Fibroblast of lung (primary cell): ENCODE data around the gene C12orf60.

Experiments
- CTCF ChIP-seq, 2 donors: IDR thresholded peaks in 1 of 2; conservative IDR thresholded peaks in 1 of 2; 1 replicate in 1 of 2; 2 replicates in 1 of 2; pipeline ENCODE4 v1.5.1; 2011 to 2012; ENCODE audit warnings: low read length in 2 of 2, control low read depth in 1 of 2, inconsistent platforms in 1 of 2, low read depth in 1 of 2, mild to moderate bottlenecking in 1 of 2
- EZH2 ChIP-seq: IDR thresholded peaks from 2 replicates; pipeline ENCODE4 v1.5.1; 2012; ENCODE audit warnings: low read length, control low read depth, mild to moderate bottlenecking; ENCODE audit errors: missing control alignments

- TF ChIP-seq CTCF (conservative IDR thresholded peaks at IDR 0.05 in 1 of 2, IDR thresholded peaks at IDR 0.05 in 1 of 2; ENCODE audit: low read depth in 1 of 2, low read length in 2 of 2) = no peak
- no peak for TF ChIP-seq EZH2
Measured at GRCh38 chr12:14873440-14874185, 70.1 kb downstream of the C12orf60 start.
